Effector memory CD4-positive, alpha-beta T cell (primary cell): ENCODE data around the gene NOL4L.

Experiments used
- DNase-seq, 3 donors: peaks; one replicate each; pipeline ENCODE4 v3.0.0-alpha.2; 2020
- H3K27ac ChIP-seq: 2 replicates; pipeline ENCODE4 v1.7.0; 2013; ENCODE audit warnings: mild to moderate bottlenecking, low read length, moderate library complexity; ENCODE audit not compliant: insufficient read depth, poor library complexity, severe bottlenecking
- H3K27me3 ChIP-seq: replicated peaks from 2 replicates; pipeline ENCODE4 v1.7.0; 2013; ENCODE audit warnings: mild to moderate bottlenecking, low read length; ENCODE audit not compliant: insufficient read depth, control insufficient read depth, poor library complexity, severe bottlenecking
- H3K36me3 ChIP-seq: 2 replicates; pipeline ENCODE4 v1.7.0; 2013; ENCODE audit warnings: mild to moderate bottlenecking, low read length, moderate library complexity; ENCODE audit not compliant: control insufficient read depth, insufficient read depth
- H3K4me1 ChIP-seq: 2 replicates; pipeline ENCODE4 v1.7.0; 2013; ENCODE audit warnings: low read length, mild to moderate bottlenecking; ENCODE audit not compliant: control insufficient read depth, insufficient read depth, poor library complexity, severe bottlenecking
- H3K4me3 ChIP-seq: 2 replicates; pipeline ENCODE4 v1.7.0; 2013; ENCODE audit warnings: low read length, low read depth, mild to moderate bottlenecking; ENCODE audit not compliant: insufficient read depth, poor library complexity, severe bottlenecking
- H3K9me3 ChIP-seq: 2 replicates; pipeline ENCODE4 v1.7.0; 2013; ENCODE audit warnings: mild to moderate bottlenecking, low read length, moderate library complexity; ENCODE audit not compliant: control insufficient read depth

The NOL4L gene

GRCh38 chr20:32518593-32519380 is 66.3 kb downstream of the NOL4L start:
- Histone ChIP-seq H3K4me1 (peaks cover 38% of the 10 kb centered on the region), H3K27me3 (no peaks in the 10 kb centered on the region), H3K9me3 (no peaks in the 10 kb centered on the region), H3K4me3 (no peak overlapping the region), H3K36me3 (peaks cover 53% of the 10 kb centered on the region), H3K27ac (no peak overlapping the region)
- DNase-seq = no peak

DNA sequence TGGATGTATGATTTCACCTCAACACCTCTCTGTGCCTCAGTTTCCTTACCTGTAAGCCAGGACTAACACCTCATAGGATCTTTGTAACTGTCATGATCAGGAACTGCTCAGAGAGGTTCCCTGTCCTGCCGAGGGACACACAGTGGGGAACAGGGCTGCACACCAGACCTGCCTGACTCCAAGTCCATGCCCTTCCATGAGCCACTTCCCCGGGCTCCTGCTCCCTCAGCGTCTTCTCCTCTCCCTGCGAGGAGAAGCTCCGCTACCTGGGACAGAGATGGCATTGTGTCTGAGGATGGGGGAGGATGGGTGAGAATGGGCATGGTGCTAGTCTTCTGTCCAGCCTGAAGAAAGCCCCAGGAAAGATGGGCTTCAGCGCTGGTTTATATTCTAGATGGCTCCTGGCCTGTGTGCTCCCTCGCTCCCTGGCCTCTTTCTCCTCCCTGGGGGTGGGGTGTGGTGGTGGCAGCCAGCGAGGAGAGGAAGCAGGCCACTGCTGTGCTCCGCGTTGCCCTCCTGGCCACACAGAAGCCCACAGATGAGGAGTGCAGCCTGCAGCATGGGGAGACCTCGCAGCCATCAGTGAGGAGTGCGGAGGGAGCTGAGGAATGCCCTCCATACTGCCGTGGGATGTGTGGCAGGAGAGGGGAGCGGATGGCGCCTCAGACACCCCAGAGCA is 67.1 kb downstream of the NOL4L start:
- Histone ChIP-seq H3K4me1 (peaks cover 38% of the 10 kb centered on the region), H3K36me3 (peaks cover 53% of the 10 kb centered on the region)

DNA sequence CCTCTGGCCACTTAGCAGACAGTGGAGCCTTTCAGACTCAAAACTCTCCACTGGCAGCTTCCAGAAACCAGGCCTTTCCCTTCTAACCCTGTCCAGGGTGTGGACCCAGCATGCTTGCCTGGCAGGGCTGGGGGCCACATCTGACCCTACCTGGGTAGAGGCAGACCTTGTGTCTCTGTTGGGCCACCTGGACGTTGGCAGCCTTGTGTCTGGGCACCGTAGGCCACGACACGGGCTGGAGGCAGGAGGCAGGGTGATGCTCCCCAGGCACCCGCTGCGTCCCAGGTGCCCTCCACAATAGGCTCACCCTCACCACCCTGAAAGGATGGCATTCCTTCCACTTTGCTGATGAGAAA is 67.6 kb downstream of the NOL4L start:
- Histone ChIP-seq H3K27ac (no peak overlapping the region), H3K4me3 (no peak overlapping the region), H3K27me3 (no peaks in the 10 kb centered on the region), H3K36me3 (peaks cover 53% of the 10 kb centered on the region), H3K9me3 (no peaks in the 10 kb centered on the region), H3K4me1 (peaks cover 38% of the 10 kb centered on the region)
- no peak for DNase-seq

More for the DNA sequence above, 67.1 kb downstream of the NOL4L start:
- H3K27ac ChIP-seq = no peak overlapping the region
- no peaks in the 10 kb centered on the region for H3K27me3 ChIP-seq
- no peaks in the 10 kb centered on the region for H3K9me3 ChIP-seq
- DNase-seq = no peak
- H3K4me3 ChIP-seq = no peak overlapping the region

DNA sequence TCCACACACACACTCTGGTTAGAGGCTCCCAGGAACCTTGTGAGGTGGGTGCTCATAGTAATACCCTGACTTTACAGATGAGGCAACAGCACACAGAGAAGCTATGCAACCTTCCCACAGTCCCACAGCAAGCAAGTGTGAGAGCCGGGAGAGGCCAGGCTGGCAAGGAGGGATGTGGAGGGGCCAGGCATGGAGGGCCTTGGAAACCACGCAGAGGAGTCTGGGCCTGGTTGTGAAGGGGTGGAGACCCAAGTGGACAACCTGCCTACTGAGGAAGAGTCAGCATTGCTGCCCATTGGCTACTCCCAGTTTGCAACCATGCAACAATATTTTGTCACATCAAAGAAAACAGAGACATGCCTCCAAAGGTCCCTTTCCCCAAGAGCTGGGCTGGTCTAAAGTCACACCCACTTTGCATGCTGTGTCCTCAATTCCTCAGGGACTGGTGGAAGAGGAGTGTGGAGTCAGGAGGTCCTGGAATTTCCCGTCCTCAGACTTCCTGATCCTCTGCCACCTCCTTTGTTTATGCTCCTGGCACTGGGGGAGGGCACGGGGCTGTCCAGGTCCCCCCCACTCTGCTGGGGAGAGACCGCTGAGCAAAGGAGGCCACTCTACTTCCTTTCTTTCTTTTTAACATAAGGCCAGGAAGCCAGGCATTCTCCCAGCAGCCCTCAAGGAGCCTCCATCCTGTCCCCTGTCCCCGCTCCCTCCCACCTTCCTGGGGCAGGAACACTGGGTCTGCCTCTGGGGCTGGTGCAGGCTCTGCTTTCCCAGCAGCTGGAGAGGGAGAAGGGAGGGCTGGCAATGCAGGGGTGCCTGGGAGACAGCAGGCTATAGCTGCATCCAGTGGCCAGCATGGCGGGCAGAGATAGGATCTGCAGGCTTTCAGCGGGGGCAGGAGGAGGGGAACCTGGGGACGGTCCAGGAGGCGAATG is 68.3 kb downstream of the NOL4L start:
- no peak overlapping the region for H3K27ac ChIP-seq

GRCh38 chr20:32515631-32516101 is 69.5 kb downstream of the NOL4L start:
- Histone ChIP-seq H3K27ac (no peak overlapping the region), H3K27me3 (no peaks in the 10 kb centered on the region), H3K4me1 (peaks cover 43% of the 10 kb centered on the region), H3K9me3 (no peaks in the 10 kb centered on the region), H3K4me3 (no peak overlapping the region), H3K36me3 (peaks cover 51% of the 10 kb centered on the region)
- no peak for DNase-seq

More for the DNA sequence above, 68.3 kb downstream of the NOL4L start:
- no peak for DNase-seq
- Histone ChIP-seq H3K4me1 (peaks cover 37% of the 10 kb centered on the region), H3K9me3 (no peaks in the 10 kb centered on the region), H3K4me3 (no peak overlapping the region), H3K36me3 (peaks cover 53% of the 10 kb centered on the region), H3K27me3 (no peaks in the 10 kb centered on the region)

- peaks cover 52% of the 10 kb centered on the region for H3K4me1 ChIP-seq
These were observed 70.4 kb downstream of the NOL4L start for GRCh38 chr20:32514760-32515159.

GRCh38 chr20:32513031-32513866 is 71.9 kb downstream of the NOL4L start:
- no peaks in the 10 kb centered on the region for H3K27me3 ChIP-seq
- peaks cover 30% of the 10 kb centered on the region for H3K36me3 ChIP-seq
- DNase-seq = no peak
- H3K27ac ChIP-seq = peak overlapping the region; percentile 63
- peaks cover 63% of the 10 kb centered on the region for H3K4me1 ChIP-seq
- H3K4me3 ChIP-seq = peak overlapping the region; percentile 17
- H3K9me3 ChIP-seq = no peaks in the 10 kb centered on the region

More at GRCh38 chr20:32514760-32515159, 70.4 kb downstream of the NOL4L start:
- Histone ChIP-seq H3K27me3 (no peaks in the 10 kb centered on the region), H3K9me3 (no peaks in the 10 kb centered on the region), H3K27ac (peak overlapping the region; percentile 8), H3K36me3 (peaks cover 45% of the 10 kb centered on the region), H3K4me3 (no peak overlapping the region)
- no peak for DNase-seq

GRCh38 chr20:32512047-32512385 is 73.1 kb downstream of the NOL4L start:
- H3K4me1 ChIP-seq = peaks cover 64% of the 10 kb centered on the region
- H3K9me3 ChIP-seq = no peaks in the 10 kb centered on the region
- no peaks in the 10 kb centered on the region for H3K27me3 ChIP-seq
- DNase-seq = no peak
- H3K27ac ChIP-seq = peak overlapping the region; percentile 63
- peak overlapping the region; percentile 31 for H3K4me3 ChIP-seq
- H3K36me3 ChIP-seq = peaks cover 18% of the 10 kb centered on the region

- Histone ChIP-seq H3K27me3 (no peaks in the 10 kb centered on the region), H3K4me1 (peaks cover 60% of the 10 kb centered on the region), H3K36me3 (peaks cover 13% of the 10 kb centered on the region), H3K9me3 (no peaks in the 10 kb centered on the region), H3K27ac (peak overlapping the region; percentile 63), H3K4me3 (peak overlapping the region; percentile 31)
- DNase-seq = no peak
These were observed 73.6 kb downstream of the NOL4L start for GRCh38 chr20:32511358-32512046.
